GM18502 (cell line): Measurements from ENCODE around the gene FARS2.

Experiments
- ATAC-seq: cut with Tn5 transposase; IDR thresholded peaks from one replicate; pipeline ENCODE4 v1.9.1; 2021; ENCODE audit warnings: mild to moderate bottlenecking; ENCODE audit not compliant: unreplicated experiment, poor library complexity

Gene FARS2

GRCh38 chr6:5285081-5285480 is 23.8 kb downstream of the FARS2 start:
- ATAC-seq, result no peak

GRCh38 chr6:5285526-5285925 is 24.2 kb downstream of the FARS2 start:
- no peak for ATAC-seq

GRCh38 chr6:5286780-5287179 is 25.5 kb downstream of the FARS2 start:
- no peak for ATAC-seq

GRCh38 chr6:5287205-5287965 is 26.1 kb downstream of the FARS2 start:
- no peak for ATAC-seq

- ATAC-seq, result no peak
Measured at GRCh38 chr6:5287966-5288297, 26.6 kb downstream of the FARS2 start.

- no peak for ATAC-seq
Measured at GRCh38 chr6:5290097-5290496, 28.8 kb downstream of the FARS2 start.

GRCh38 chr6:5290500-5290899 is 29.2 kb downstream of the FARS2 start:
- no peak for ATAC-seq

- ATAC-seq, result no peak
Measured at GRCh38 chr6:5292154-5292553, 30.8 kb downstream of the FARS2 start.

- no peak for ATAC-seq
Measured at GRCh38 chr6:5293692-5294091, 32.4 kb downstream of the FARS2 start.

- no peak for ATAC-seq
Measured at GRCh38 chr6:5294392-5295211, 33.3 kb downstream of the FARS2 start.

- ATAC-seq, result no peak
Measured at GRCh38 chr6:5295623-5296022, 34.3 kb downstream of the FARS2 start.

- no peak for ATAC-seq
Measured at GRCh38 chr6:5300206-5300764, 39.0 kb downstream of the FARS2 start.

GRCh38 chr6:5302220-5302946 is 41.1 kb downstream of the FARS2 start:
- peak; percentile 89 for ATAC-seq

GRCh38 chr6:5302995-5303622 is 41.8 kb downstream of the FARS2 start:
- peak; percentile 71 for ATAC-seq

- no peak for ATAC-seq
Measured at GRCh38 chr6:5303682-5304081, 42.4 kb downstream of the FARS2 start.

- no peak for ATAC-seq
Measured at GRCh38 chr6:5305968-5306626, 44.8 kb downstream of the FARS2 start.

- no peak for ATAC-seq
Measured at GRCh38 chr6:5307058-5307457, 45.7 kb downstream of the FARS2 start.

GRCh38 chr6:5308066-5308465 is 46.8 kb downstream of the FARS2 start:
- no peak for ATAC-seq

- ATAC-seq, result no peak
Measured at GRCh38 chr6:5314191-5314865, 53.0 kb downstream of the FARS2 start.
